ENCODE measurements around the gene COPS9.

DNA sequence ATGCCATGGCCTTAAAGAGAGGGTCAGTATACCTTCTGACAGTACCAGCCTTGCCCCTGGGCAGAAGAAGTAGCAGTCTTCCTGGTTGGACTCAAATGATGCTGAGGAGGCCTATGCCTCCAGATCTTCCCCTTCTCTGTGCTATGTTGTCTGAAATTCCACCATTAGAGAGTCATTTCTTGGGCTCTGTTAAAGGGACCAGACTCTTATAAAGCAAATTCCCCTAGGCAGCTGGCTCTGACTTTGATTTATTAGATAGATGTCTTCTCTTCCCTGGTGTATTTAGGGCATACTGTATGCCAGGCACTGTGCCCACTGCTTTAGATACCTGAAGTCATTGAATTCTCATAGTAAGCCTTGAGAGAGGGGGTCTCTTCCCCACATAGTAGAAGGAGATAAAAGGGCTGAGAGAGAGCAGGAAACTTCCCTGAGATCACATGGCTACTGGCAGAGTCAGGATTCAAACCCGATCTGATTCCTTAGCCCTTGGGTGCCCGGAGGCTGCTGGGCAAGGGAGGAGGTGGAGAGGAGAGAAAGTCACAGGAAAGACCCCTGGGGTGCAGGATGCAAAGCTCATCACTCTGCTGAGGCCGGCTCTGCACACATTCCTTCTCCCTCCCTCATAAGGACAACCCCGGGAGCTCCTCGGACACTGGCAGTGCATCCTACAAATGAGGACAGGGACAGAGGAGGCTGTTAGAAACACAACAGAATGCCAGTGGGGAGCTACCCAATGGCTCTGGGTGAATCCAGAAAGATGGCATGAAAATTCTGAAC lies 23.0 kb downstream of the COPS9 start:
- TF ChIP-seq EZH2phosphoT487 (IDR thresholded peaks at IDR 0.05; ENCODE audit: low read depth) = no peak
- TF ChIP-seq, protein P1, sequence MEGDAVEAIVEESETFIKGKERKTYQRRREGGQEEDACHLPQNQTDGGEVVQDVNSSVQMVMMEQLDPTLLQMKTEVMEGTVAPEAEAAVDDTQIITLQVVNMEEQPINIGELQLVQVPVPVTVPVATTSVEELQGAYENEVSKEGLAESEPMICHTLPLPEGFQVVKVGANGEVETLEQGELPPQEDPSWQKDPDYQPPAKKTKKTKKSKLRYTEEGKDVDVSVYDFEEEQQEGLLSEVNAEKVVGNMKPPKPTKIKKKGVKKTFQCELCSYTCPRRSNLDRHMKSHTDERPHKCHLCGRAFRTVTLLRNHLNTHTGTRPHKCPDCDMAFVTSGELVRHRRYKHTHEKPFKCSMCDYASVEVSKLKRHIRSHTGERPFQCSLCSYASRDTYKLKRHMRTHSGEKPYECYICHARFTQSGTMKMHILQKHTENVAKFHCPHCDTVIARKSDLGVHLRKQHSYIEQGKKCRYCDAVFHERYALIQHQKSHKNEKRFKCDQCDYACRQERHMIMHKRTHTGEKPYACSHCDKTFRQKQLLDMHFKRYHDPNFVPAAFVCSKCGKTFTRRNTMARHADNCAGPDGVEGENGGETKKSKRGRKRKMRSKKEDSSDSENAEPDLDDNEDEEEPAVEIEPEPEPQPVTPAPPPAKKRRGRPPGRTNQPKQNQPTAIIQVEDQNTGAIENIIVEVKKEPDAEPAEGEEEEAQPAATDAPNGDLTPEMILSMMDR (IDR thresholded peaks at IDR 0.05; ENCODE audit: low read depth, low read length) = no peak
